HG02938 (cell line): ENCODE results near the gene VSX1.
A peak's percentile ranks its signal among the peaks of the same experiment; 100 is the strongest.

Experiments used
- ATAC-seq: cut with Tn5 transposase; IDR thresholded peaks from one replicate; pipeline ENCODE4 v1.9.1; 2021; ENCODE audit warnings: mild to moderate bottlenecking, moderate library complexity; ENCODE audit not compliant: unreplicated experiment

Gene VSX1

GRCh38 chr20:25042531-25043498 is 39.1 kb downstream of the VSX1 start:
- ATAC-seq = peak; percentile 82

GRCh38 chr20:25041813-25042530 is 40.0 kb downstream of the VSX1 start:
- ATAC-seq = no peak

GRCh38 chr20:25040438-25040831 is 41.5 kb downstream of the VSX1 start:
- ATAC-seq = no peak

- ATAC-seq = no peak
Observed at GRCh38 chr20:25039697-25040437, 42.1 kb downstream of the VSX1 start.

GRCh38 chr20:25038591-25039015 is 43.3 kb downstream of the VSX1 start:
- no peak for ATAC-seq

GRCh38 chr20:25038103-25038410 is 43.9 kb downstream of the VSX1 start:
- no peak for ATAC-seq

GRCh38 chr20:25037288-25038102 is 44.4 kb downstream of the VSX1 start:
- ATAC-seq = no peak

GRCh38 chr20:25036331-25036936 is 45.5 kb downstream of the VSX1 start:
- ATAC-seq = no peak

- no peak for ATAC-seq
Observed at GRCh38 chr20:25035921-25036320, 46.0 kb downstream of the VSX1 start.

GRCh38 chr20:25033924-25034300 is 48.0 kb downstream of the VSX1 start:
- ATAC-seq = no peak

GRCh38 chr20:25033265-25033923 is 48.5 kb downstream of the VSX1 start:
- ATAC-seq = no peak

GRCh38 chr20:25032478-25033264 is 49.3 kb downstream of the VSX1 start:
- ATAC-seq = no peak

GRCh38 chr20:25032065-25032477 is 49.9 kb downstream of the VSX1 start:
- no peak for ATAC-seq

GRCh38 chr20:25031241-25031640 is 50.7 kb downstream of the VSX1 start:
- no peak for ATAC-seq

- ATAC-seq = no peak
Observed at GRCh38 chr20:25030649-25031207, 51.2 kb downstream of the VSX1 start.

- ATAC-seq = no peak
Observed at GRCh38 chr20:25030007-25030648, 51.8 kb downstream of the VSX1 start.

- ATAC-seq = no peak
Observed at GRCh38 chr20:25025986-25026605, 55.8 kb downstream of the VSX1 start.
